Heart right ventricle (tissue), 12 donors: Measurements from ENCODE around the gene ACVRL1. TPM values are rescaled to one million over a fixed set of nuclear protein-coding genes. Genes with fewer than 3 reads are reported as not detected.

Source experiments
- polyA plus RNA-seq, 2 donors: library from polyadenylated mRNA; stranded (reverse); fragments of 200-250 nt; gene quantifications; one replicate each; pipeline ENCODE4 v1.2.3, GENCODE V29; 2013
- total RNA-seq, 10 donors: library from RNA; stranded (reverse); fragmentation: NEBNext Ultra II Directional in 3 of 10; extraction: Animal tissue kit (Norgen Biotek cat#: 25700) in 3 of 10; gene quantifications; one replicate each; pipeline versions ENCODE4 v1.2.1 to v1.2.4, GENCODE V29; 2021 to 2023
- donor health status: ischemic (EF 13 %, LVEDD 7.1; RV severe dilation, severe dysfunction).
- donor health status: healthy with polysubstance abuse.
- donor health status: DM: no; HTN: yes; CAD: no.
- donor health status: DM: no; HTN: no; CAD: no.
- donor health status: ischemic (EF 25% LVEDD 6.9; RV normal size, moderate dysfunction).
- donor health status: ischemic (EF 25% LVEDD 5.7; RV mildly dilated, moderate dysfunction).
- donor health status: healthy.
- donor health status: nonischemic (EF 11% LVEDD 7.7; RV severe dilation, severe dysfunction).
- donor health status: DM: yes; HTN: yes; CAD: no.
- donor health status: PGD.
- donor health status: ischemic (EF 29% LVEDD 5.4; RV normal size, mild dysfunction).
- donor health status: nonischemic (EF 23%, LVEDD 6.1; RV moderate dilation, normal function).

The ACVRL1 gene
- total and polyA plus RNA-seq, 12 donors, result 16.6 to 68.0 (median 30.4) TPM

Other genes with a start within 250 kb of the ACVRL1 start
- gene FIGNL2, start 58.8 kb upstream of the ACVRL1 start, total RNA-seq, result under 1 TPM; 0.24 to 0.69 (median 0.41) TPM
- gene FIGNL2, start 58.8 kb upstream of the ACVRL1 start, polyA plus RNA-seq, result under 1 TPM; 0.22 TPM
- gene ANKRD33, start 19.4 kb upstream of the ACVRL1 start, total RNA-seq, result not detected
- under 1 TPM in 1 of 2 donors, not detected in 1; 0.01 TPM for gene ANKRD33, start 19.4 kb upstream of the ACVRL1 start, polyA plus RNA-seq
- 10 to 100 TPM in 5 of 10 donors, 1 to 10 TPM in 5; 8.4 to 15.5 (median 10.4) TPM for gene ACVR1B, start 44.2 kb downstream of the ACVRL1 start, total RNA-seq
- 1 to 10 TPM; 5.8 to 8.0 TPM for gene ACVR1B, start 44.2 kb downstream of the ACVRL1 start, polyA plus RNA-seq
- gene TAMALIN, start 99.4 kb downstream of the ACVRL1 start, total RNA-seq, result 10 to 100 TPM; 16.6 to 47.0 (median 23.9) TPM
- gene TAMALIN, start 99.4 kb downstream of the ACVRL1 start, polyA plus RNA-seq, result 10 to 100 TPM; 27.2 to 58.8 TPM
- gene NR4A1, start 143.9 kb downstream of the ACVRL1 start, total RNA-seq, result 100 to 1,000 TPM in 6 of 10 donors, 10 to 100 TPM in 4; 34.6 to 588 (median 105) TPM
- gene NR4A1, start 143.9 kb downstream of the ACVRL1 start, polyA plus RNA-seq, result 10 to 100 TPM; 53.2 to 83.0 TPM
- gene ATG101, start 162.5 kb downstream of the ACVRL1 start, total RNA-seq, result 10 to 100 TPM; 17.5 to 31.8 (median 22.2) TPM
- gene ATG101, start 162.5 kb downstream of the ACVRL1 start, polyA plus RNA-seq, result 10 to 100 TPM; 14.6 to 90.2 TPM
- gene SMIM41, start 172.2 kb downstream of the ACVRL1 start, total RNA-seq, result under 1 TPM in 3 of 10 donors, not detected in 7; 0.19 to 0.52 (median 0.26) TPM
- under 1 TPM in 1 of 2 donors, not detected in 1; 0.29 TPM for gene SMIM41, start 172.2 kb downstream of the ACVRL1 start, polyA plus RNA-seq